Nephron (organoid): Measurements from ENCODE around the gene SND1.

Source experiments
- H3K27ac Mint-ChIP-seq, 3 experiments: 2 replicates each; pipeline ENCODE4 v1.8.0; 2020; ENCODE audit warnings: mixed read lengths in 3 of 3, mild to moderate bottlenecking in 2 of 3, moderate library complexity in 1 of 3
- H3K27me3 Mint-ChIP-seq: 2 replicates; pipeline ENCODE4 v1.8.0; 2021; ENCODE audit warnings: low read depth, mild to moderate bottlenecking, moderate library complexity, mixed read lengths
- H3K36me3 Mint-ChIP-seq: 2 replicates; pipeline ENCODE4 v1.8.0; 2020; ENCODE audit warnings: low read depth, mixed read lengths
- H3K4me1 Mint-ChIP-seq: 2 replicates; pipeline ENCODE4 v1.8.0; 2020; ENCODE audit warnings: mixed read lengths
- H3K4me3 Mint-ChIP-seq, 3 experiments: 2 replicates each; pipeline ENCODE4 v1.8.0; 2020; ENCODE audit warnings: mild to moderate bottlenecking in 3 of 3, mixed read lengths in 3 of 3, moderate library complexity in 2 of 3
- H3K9me3 Mint-ChIP-seq: 2 replicates; pipeline ENCODE4 v1.8.0; 2020; ENCODE audit warnings: mixed read lengths
- CTCF ChIP-seq, 3 experiments: fragments of 200-600 bp; sonication (generic); IDR thresholded peaks; one replicate each; pipeline ENCODE4 v1.5.0; 2021; ENCODE audit warnings: antibody characterized with exemption in 3 of 3; ENCODE audit not compliant: unreplicated experiment in 3 of 3

SND1 gene

GRCh38 chr7:127651556-127652332 lies at the start of gene SND1:
SND1 (plus strand) TSS chr7:127652194; CDS start chr7:127652374, 180 bp downstream.
- no peaks in the 10 kb centered on the region for H3K9me3 Mint-ChIP-seq

GRCh38 chr7:127608446-127608845 lies 43.5 kb upstream of the SND1 start:
- Mint-ChIP-seq H3K36me3 (no peaks in the 10 kb centered on the region), H3K4me1 (no peaks in the 10 kb centered on the region), H3K9me3 (peaks cover 8% of the 10 kb centered on the region), H3K4me3 (no peak overlapping the region), H3K27me3 (peaks cover 26% of the 10 kb centered on the region), H3K27ac (no peak overlapping the region)
- no peak for TF ChIP-seq CTCF (IDR thresholded peaks at IDR 0.05; ENCODE audit: unreplicated experiment in 3 of 3)

More at GRCh38 chr7:127651556-127652332, at the start of gene SND1:
- Mint-ChIP-seq H3K36me3 (no peaks in the 10 kb centered on the region), H3K4me3 (peak within 1 kb of the TSS in 1 of 3 experiments; percentile 98), H3K27ac (no peak within 1 kb of the TSS), H3K4me1 (peaks cover 33% of the 10 kb centered on the region), H3K27me3 (no peaks in the 10 kb centered on the region)
- TF ChIP-seq CTCF (IDR thresholded peaks at IDR 0.05; ENCODE audit: unreplicated experiment in 3 of 3) = no peak

- no peaks in the 10 kb centered on the region for H3K4me1 Mint-ChIP-seq
- peaks cover 30% of the 10 kb centered on the region for H3K27me3 Mint-ChIP-seq
- no peak for TF ChIP-seq CTCF (IDR thresholded peaks at IDR 0.05; ENCODE audit: unreplicated experiment in 3 of 3)
- no peak overlapping the region for H3K27ac Mint-ChIP-seq
- H3K36me3 Mint-ChIP-seq = no peaks in the 10 kb centered on the region
- H3K4me3 Mint-ChIP-seq = no peak overlapping the region
- peaks cover 7% of the 10 kb centered on the region for H3K9me3 Mint-ChIP-seq
Observed at GRCh38 chr7:127609297-127609696, 42.7 kb upstream of the SND1 start.

GRCh38 chr7:127612263-127612662 lies 39.7 kb upstream of the SND1 start:
- Mint-ChIP-seq H3K27ac (no peak overlapping the region), H3K4me3 (no peak overlapping the region), H3K27me3 (peaks cover 46% of the 10 kb centered on the region), H3K9me3 (peaks cover 7% of the 10 kb centered on the region), H3K36me3 (no peaks in the 10 kb centered on the region), H3K4me1 (no peaks in the 10 kb centered on the region)
- no peak for TF ChIP-seq CTCF (IDR thresholded peaks at IDR 0.05; ENCODE audit: unreplicated experiment in 3 of 3)

- Mint-ChIP-seq H3K27me3 (peaks cover 89% of the 10 kb centered on the region), H3K36me3 (no peaks in the 10 kb centered on the region)
- TF ChIP-seq CTCF (IDR thresholded peaks at IDR 0.05; ENCODE audit: unreplicated experiment in 3 of 3) = no peak
Observed at GRCh38 chr7:127616724-127617123, 35.3 kb upstream of the SND1 start.

GRCh38 chr7:127618042-127618441 lies 34.0 kb upstream of the SND1 start, which contains the start of gene PAX4:
PAX4 (minus strand) TSS chr7:127618142; CDS start chr7:127615928, 2,214 bp downstream.
- peaks cover 89% of the 10 kb centered on the region for H3K27me3 Mint-ChIP-seq
- no peak within 1 kb of the TSS for H3K27ac Mint-ChIP-seq
- H3K9me3 Mint-ChIP-seq = peaks cover 2% of the 10 kb centered on the region
- H3K4me3 Mint-ChIP-seq = no peak within 1 kb of the TSS
- no peaks in the 10 kb centered on the region for H3K4me1 Mint-ChIP-seq
- no peak for TF ChIP-seq CTCF (IDR thresholded peaks at IDR 0.05; ENCODE audit: unreplicated experiment in 3 of 3)
- H3K36me3 Mint-ChIP-seq = no peaks in the 10 kb centered on the region

More at GRCh38 chr7:127616724-127617123, 35.3 kb upstream of the SND1 start:
- Mint-ChIP-seq H3K27ac (no peak overlapping the region), H3K9me3 (peaks cover 2% of the 10 kb centered on the region), H3K4me3 (no peak overlapping the region), H3K4me1 (no peaks in the 10 kb centered on the region)
